Loucy (cell line): ENCODE data around the gene NRXN3.

Experiments used
- CTCF ChIP-seq: fragments of 200-600 bp; sonication (generic); conservative IDR thresholded peaks from 2 replicates; pipeline ENCODE4 v1.5.1; 2014; ENCODE audit warnings: mild to moderate bottlenecking, antibody characterized with exemption, low read length
- EZH2phosphoT487 ChIP-seq: fragments of 200-600 bp; IDR thresholded peaks from 2 replicates; pipeline ENCODE4 v1.6.1; 2018; ENCODE audit warnings: antibody characterized with exemption, mild to moderate bottlenecking, moderate library complexity, borderline replicate concordance

GRCh38 chr14:79791055-79791732 lies 1621.0 kb downstream of the NRXN3 start:
- TF ChIP-seq CTCF, result no peak
- no peak for TF ChIP-seq EZH2phosphoT487
